Liver (tissue), 9 donors: ENCODE measurements around the gene TINAGL1. TPM values are rescaled to one million over a fixed set of nuclear protein-coding genes. Genes with fewer than 3 reads are reported as not detected.

Source experiments
- DNase-seq: peaks from one replicate; pipeline ENCODE4 v3.0.0-alpha.2; 2017; ENCODE audit warnings: low spot score
- H3K27ac ChIP-seq, 2 donors: one replicate each; pipeline ENCODE4 v1.7.0; 2013; ENCODE audit warnings: inconsistent platforms in 2 of 2, low read length in 2 of 2, control low read depth in 1 of 2, low read depth in 1 of 2, mild to moderate bottlenecking in 1 of 2
- H3K27me3 ChIP-seq, 4 donors: one replicate each; pipeline versions ENCODE4 v1.6.1 to v1.7.0; 2013; ENCODE audit warnings: low read length in 3 of 4, inconsistent platforms in 1 of 4, mild to moderate bottlenecking in 1 of 4, moderate library complexity in 1 of 4; ENCODE audit not compliant: control insufficient read depth in 4 of 4, insufficient read depth in 4 of 4
- H3K36me3 ChIP-seq, 4 donors: one replicate each; pipeline versions ENCODE4 v1.6.1 to v1.7.0; 2013; ENCODE audit warnings: low read length in 3 of 4, mild to moderate bottlenecking in 3 of 4, low read depth in 1 of 4, moderate library complexity in 1 of 4; ENCODE audit not compliant: control insufficient read depth in 4 of 4, insufficient read depth in 3 of 4
- H3K4me1 ChIP-seq, 4 donors: one replicate each; pipeline versions ENCODE4 v1.6.1 to v1.7.0; 2013; ENCODE audit warnings: low read length in 3 of 4, mild to moderate bottlenecking in 3 of 4, moderate library complexity in 1 of 4; ENCODE audit not compliant: control insufficient read depth in 4 of 4, insufficient read depth in 4 of 4
- H3K4me3 ChIP-seq, 3 donors: one replicate each; pipeline versions ENCODE4 v1.6.1 to v1.7.0; 2013; ENCODE audit warnings: low read length in 3 of 3, control low read depth in 1 of 3, low read depth in 1 of 3, mild to moderate bottlenecking in 1 of 3
- H3K9ac ChIP-seq, 2 donors: one replicate each; pipeline ENCODE4 v1.7.0; 2013; ENCODE audit warnings: low read length in 2 of 2, mild to moderate bottlenecking in 2 of 2, moderate library complexity in 2 of 2, control low read depth in 1 of 2, low read depth in 1 of 2
- H3K9me3 ChIP-seq, 4 donors: one replicate each; pipeline versions ENCODE4 v1.6.1 to v1.7.0; 2013; ENCODE audit warnings: low read length in 3 of 4; ENCODE audit not compliant: control insufficient read depth in 4 of 4
- ATF3 ChIP-seq: IDR thresholded peaks from 2 replicates; pipeline ENCODE4 v1.6.1; 2016; ENCODE audit warnings: antibody characterized with exemption
- CTCF ChIP-seq: fragments of 150-350 bp; IDR thresholded peaks from 2 replicates; pipeline ENCODE4 v1.5.1; 2017; ENCODE audit warnings: improper control_type of control experiment, low read depth, low read length; ENCODE audit not compliant: missing input control
- EGR1 ChIP-seq, 2 donors: IDR thresholded peaks; 2 replicates each; pipeline ENCODE4 v1.6.1; 2016 to 2018; ENCODE audit warnings: antibody characterized with exemption in 2 of 2, low read depth in 2 of 2
- FOXA1 ChIP-seq: IDR thresholded peaks from 2 replicates; pipeline ENCODE4 v1.6.1; 2016; ENCODE audit warnings: antibody characterized with exemption
- FOXA2 ChIP-seq: IDR thresholded peaks from 2 replicates; pipeline ENCODE4 v1.6.1; 2016; ENCODE audit warnings: antibody characterized with exemption
- GABPA ChIP-seq, 2 donors: IDR thresholded peaks in 1 of 2; conservative IDR thresholded peaks in 1 of 2; 2 replicates each; pipeline ENCODE4 v1.6.1; 2016; ENCODE audit warnings: antibody characterized with exemption in 2 of 2, mild to moderate bottlenecking in 1 of 2, moderate library complexity in 1 of 2
- HNF4A ChIP-seq, 2 donors: conservative IDR thresholded peaks; 2 replicates each; pipeline ENCODE4 v1.6.1; 2016; ENCODE audit warnings: antibody characterized with exemption in 2 of 2, mild to moderate bottlenecking in 2 of 2
- HNF4G ChIP-seq: IDR thresholded peaks from 2 replicates; pipeline ENCODE4 v1.6.1; 2016; ENCODE audit warnings: antibody characterized with exemption
- JUND ChIP-seq, 2 donors: IDR thresholded peaks; 2 replicates each; pipeline ENCODE4 v1.6.1; 2016; ENCODE audit warnings: antibody characterized with exemption in 2 of 2
- MAX ChIP-seq: IDR thresholded peaks from 2 replicates; pipeline ENCODE4 v1.6.1; 2016; ENCODE audit warnings: antibody characterized with exemption
- NR2F2 ChIP-seq: IDR thresholded peaks from 2 replicates; pipeline ENCODE4 v1.6.1; 2016; ENCODE audit warnings: antibody characterized with exemption
- RAD21 ChIP-seq, 2 donors: IDR thresholded peaks; 2 replicates each; pipeline ENCODE4 v1.6.1; 2016; ENCODE audit warnings: antibody characterized with exemption in 2 of 2, mild to moderate bottlenecking in 2 of 2
- REST ChIP-seq: IDR thresholded peaks from 2 replicates; pipeline ENCODE4 v1.6.1; 2016; ENCODE audit warnings: antibody characterized with exemption, mild to moderate bottlenecking
- RXRA ChIP-seq, 2 donors: IDR thresholded peaks; 2 replicates each; pipeline ENCODE4 v1.6.1; 2017 to 2018; ENCODE audit warnings: antibody characterized with exemption in 2 of 2, mild to moderate bottlenecking in 1 of 2
- SP1 ChIP-seq: IDR thresholded peaks from 2 replicates; pipeline ENCODE4 v1.6.1; 2018; ENCODE audit warnings: antibody characterized with exemption, mild to moderate bottlenecking
- TAF1 ChIP-seq: conservative IDR thresholded peaks from 2 replicates; pipeline ENCODE4 v1.6.1; 2016; ENCODE audit warnings: antibody characterized with exemption, mild to moderate bottlenecking
- ZBTB33 ChIP-seq: IDR thresholded peaks from 2 replicates; pipeline ENCODE4 v1.6.1; 2016; ENCODE audit warnings: antibody characterized with exemption
- WGBS: extraction: QIAGEN DNeasy Blood & Tissue Kit; methylation state at CpG from one replicate; pipeline ENCODE4 v1.1.7; 2013; 5-methylcytosine and 5-hydroxymethylcytosine counted together
- polyA plus RNA-seq, 2 donors: library from polyadenylated mRNA; stranded (reverse) in 1 of 2; unstranded in 1 of 2; fragments of 200-250 nt in 1 of 2; fragments of >200 nt in 1 of 2; fragmentation: Nextera tagmentation in 1 of 2; extraction: Ambion mirVana in 1 of 2; gene quantifications; one replicate each; pipeline versions ENCODE4 v1.2.1 to v1.2.3, GENCODE V29; 2013 to 2015
- total RNA-seq, 2 donors: library from RNA; depleted of rRNA; stranded (reverse); fragments of >200 nt; gene quantifications; one replicate each; pipeline ENCODE4 v1.2.3, GENCODE V29; 2014
- donor health status: healthy.
- donor health status: healthy.
- donor health status: healthy.
- donor health status: healthy.
- donor health status: healthy.

TINAGL1 gene
- total and polyA plus RNA-seq, 4 donors = 8.7 to 52.9 (median 25.6) TPM

- peaks cover 0 to 13% (median 9%) of the 10 kb centered on the region in 4 donors for H3K4me1 ChIP-seq
- H3K9ac ChIP-seq = no peak overlapping the region
- H3K4me3 ChIP-seq = no peak overlapping the region
- no peak for DNase-seq
- no peak overlapping the region for H3K27ac ChIP-seq
- TF ChIP-seq RAD21 (IDR thresholded peaks at IDR 0.05) (no peak), NR2F2 (no peak), EGR1 (IDR thresholded peaks at IDR 0.05; ENCODE audit: low read depth in 2 of 2) (no peak), TAF1 (no peak), MAX (no peak), CTCF (no peak), HNF4A (conservative IDR thresholded peaks at IDR 0.05) (no peak), FOXA1 (no peak), RXRA (IDR thresholded peaks at IDR 0.05) (no peak), FOXA2 (no peak), ATF3 (no peak), REST (no peak), JUND (IDR thresholded peaks at IDR 0.05) (no peak), GABPA (IDR thresholded peaks at IDR 0.05 in 1 of 2, conservative IDR thresholded peaks at IDR 0.05 in 1 of 2) (no peak), SP1 (no peak), ZBTB33 (no peak)
- H3K27me3 ChIP-seq = no peaks in the 10 kb centered on the region
- no peaks in the 10 kb centered on the region for H3K9me3 ChIP-seq
- no peaks in the 10 kb centered on the region for H3K36me3 ChIP-seq
These were observed 15.8 kb downstream of the TINAGL1 start for GRCh38 chr1:31592132-31592531.

- H3K4me3 ChIP-seq = no peak overlapping the region
- DNase-seq = no peak
- peaks cover 0 to 6% (median 3%) of the 10 kb centered on the region in 4 donors for H3K4me1 ChIP-seq
- H3K27ac ChIP-seq = no peak overlapping the region
- no peaks in the 10 kb centered on the region for H3K36me3 ChIP-seq
- no peak overlapping the region for H3K9ac ChIP-seq
- no peaks in the 10 kb centered on the region for H3K27me3 ChIP-seq
- H3K9me3 ChIP-seq = no peaks in the 10 kb centered on the region
- WGBS = 85% methylated on average over 5 of the region's 5 CpGs
- no peak for TF ChIP-seq FOXA1
- no peak for TF ChIP-seq FOXA2
- no peak for TF ChIP-seq CTCF
- TF ChIP-seq HNF4G = no peak
- TF ChIP-seq RAD21 (IDR thresholded peaks at IDR 0.05) = no peak
- TF ChIP-seq ZBTB33 = no peak
- no peak for TF ChIP-seq MAX
These were observed 16.9 kb downstream of the TINAGL1 start for GRCh38 chr1:31593136-31593665.
